Common myeloid progenitor, CD34-positive (primary cell): ENCODE results near the gene SPIB.
"Not testable (repeated sequence)": the region's sequence is repeated elsewhere in the genome, so short reads cannot be mapped to it uniquely, and the experiment has no call there.

ENCODE experiments used
- CTCF ChIA-PET: fragments of 350-600 bp; sonication (Branson Sonifier 250); formaldehyde crosslinking; loops from one replicate; lab custom pipeline; 2021; ENCODE audit warnings: antibody characterized with exemption; lab: Charles Lee
- POLR2A ChIA-PET: fragments of 350-600 bp; sonication (Branson Sonifier 250); formaldehyde crosslinking; loops from one replicate; lab custom pipeline; 2021; ENCODE audit warnings: antibody characterized with exemption; lab: Charles Lee
- DNase-seq, 3 donors: peaks; one replicate each; pipeline versions ENCODE4 v3.0.0 to v3.0.0-alpha.2; 2013
- H3K27ac ChIP-seq, 2 experiments: 1 replicate in 1 of 2; 2 replicates in 1 of 2; pipeline ENCODE4 v1.7.0; 2013; ENCODE audit warnings: inconsistent platforms in 2 of 2, low read length in 2 of 2, mild to moderate bottlenecking in 2 of 2, low read depth in 1 of 2, moderate library complexity in 1 of 2; ENCODE audit not compliant: severe bottlenecking in 2 of 2, insufficient read depth in 1 of 2, poor library complexity in 1 of 2
- H3K27me3 ChIP-seq, 5 experiments: replicated peaks in 2 of 5; 1 replicate in 3 of 5; 2 replicates in 2 of 5; pipeline versions ENCODE4 v1.6.1 to v1.7.0; 2013; ENCODE audit warnings: low read length in 4 of 5, mild to moderate bottlenecking in 2 of 5, moderate library complexity in 2 of 5, inconsistent platforms in 1 of 5; ENCODE audit not compliant: insufficient read depth in 5 of 5, control insufficient read depth in 4 of 5
- H3K36me3 ChIP-seq, 4 experiments: 1 replicate in 2 of 4; 2 replicates in 2 of 4; pipeline versions ENCODE4 v1.6.1 to v1.7.0; 2013; ENCODE audit warnings: low read length in 3 of 4, control low read depth in 1 of 4, mild to moderate bottlenecking in 1 of 4; ENCODE audit not compliant: control insufficient read depth in 4 of 4, insufficient read depth in 4 of 4
- H3K4me1 ChIP-seq, 4 experiments: 1 replicate in 3 of 4; 2 replicates in 1 of 4; pipeline versions ENCODE4 v1.6.1 to v1.7.1; 2013; ENCODE audit warnings: low read length in 3 of 4, mild to moderate bottlenecking in 3 of 4, control low read depth in 1 of 4, inconsistent platforms in 1 of 4, moderate library complexity in 1 of 4; ENCODE audit not compliant: control insufficient read depth in 4 of 4, insufficient read depth in 4 of 4; ENCODE audit errors: control extremely low read depth in 1 of 4
- H3K4me3 ChIP-seq, 7 experiments: 1 replicate in 4 of 7; 2 replicates in 3 of 7; pipeline versions ENCODE4 v1.5.1 to v1.7.0; 2013; ENCODE audit warnings: mild to moderate bottlenecking in 7 of 7, low read length in 6 of 7, moderate library complexity in 6 of 7, inconsistent platforms in 2 of 7, low read depth in 2 of 7, control low read depth in 1 of 7; ENCODE audit not compliant: insufficient read depth in 4 of 7, control insufficient read depth in 1 of 7; ENCODE audit errors: extremely low read depth in 1 of 7
- H3K9me3 ChIP-seq, 5 experiments: 1 replicate in 4 of 5; 2 replicates in 1 of 5; pipeline versions ENCODE4 v1.6.1 to v1.7.1; 2013; ENCODE audit warnings: low read length in 4 of 5, mild to moderate bottlenecking in 2 of 5, inconsistent platforms in 1 of 5, low read depth in 1 of 5, moderate library complexity in 1 of 5; ENCODE audit not compliant: control insufficient read depth in 4 of 5, insufficient read depth in 2 of 5; ENCODE audit errors: control extremely low read depth in 1 of 5
- WGBS: methylation state at CpG from one replicate; pipeline ENCODE4 v1.1.5; 2013; ENCODE audit not compliant: insufficient coverage; 5-methylcytosine and 5-hydroxymethylcytosine counted together

The SPIB gene

DNA sequence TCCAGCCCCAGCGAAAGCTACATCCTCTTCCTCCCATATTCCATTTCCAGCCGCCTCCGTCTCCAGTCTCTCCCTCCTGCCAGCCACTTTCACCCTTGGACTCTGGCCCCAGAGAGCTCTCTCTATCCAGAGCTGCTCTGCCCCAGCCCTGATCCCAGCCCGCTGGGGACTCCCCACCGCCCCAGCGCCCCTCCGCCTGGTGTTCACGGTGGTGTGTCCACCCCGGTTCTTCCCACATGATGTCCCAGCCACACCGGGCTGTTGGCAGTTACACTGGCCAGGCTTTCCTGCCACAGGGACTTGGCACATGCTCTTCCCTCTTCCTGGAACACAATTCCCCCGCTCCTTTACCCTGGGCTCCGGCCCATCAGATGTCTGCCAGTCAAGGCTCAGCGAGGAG is 46.3 kb downstream of the SPIB start:
- DNase-seq: no peak
- WGBS: 91% methylated on average over 13 of the region's 13 CpGs
- no peak overlapping the region for H3K4me3 ChIP-seq
- no peaks in the 10 kb centered on the region for H3K4me1 ChIP-seq
- H3K27ac ChIP-seq: no peak overlapping the region
- peaks cover 0 to 4% (median 1%) of the 10 kb centered on the region in 5 experiments for H3K27me3 ChIP-seq
- no peaks in the 10 kb centered on the region for H3K36me3 ChIP-seq
- ChIA-PET CTCF (interaction anchor here (0.6 to 1.2 kb wide), 3 partner anchors 15 to 96 kb away, joined by 3 read pairs; no protein-coding TSS in a partner anchor), POLR2A (no interaction called here)
- H3K9me3 ChIP-seq: no peaks in the 10 kb centered on the region

DNA sequence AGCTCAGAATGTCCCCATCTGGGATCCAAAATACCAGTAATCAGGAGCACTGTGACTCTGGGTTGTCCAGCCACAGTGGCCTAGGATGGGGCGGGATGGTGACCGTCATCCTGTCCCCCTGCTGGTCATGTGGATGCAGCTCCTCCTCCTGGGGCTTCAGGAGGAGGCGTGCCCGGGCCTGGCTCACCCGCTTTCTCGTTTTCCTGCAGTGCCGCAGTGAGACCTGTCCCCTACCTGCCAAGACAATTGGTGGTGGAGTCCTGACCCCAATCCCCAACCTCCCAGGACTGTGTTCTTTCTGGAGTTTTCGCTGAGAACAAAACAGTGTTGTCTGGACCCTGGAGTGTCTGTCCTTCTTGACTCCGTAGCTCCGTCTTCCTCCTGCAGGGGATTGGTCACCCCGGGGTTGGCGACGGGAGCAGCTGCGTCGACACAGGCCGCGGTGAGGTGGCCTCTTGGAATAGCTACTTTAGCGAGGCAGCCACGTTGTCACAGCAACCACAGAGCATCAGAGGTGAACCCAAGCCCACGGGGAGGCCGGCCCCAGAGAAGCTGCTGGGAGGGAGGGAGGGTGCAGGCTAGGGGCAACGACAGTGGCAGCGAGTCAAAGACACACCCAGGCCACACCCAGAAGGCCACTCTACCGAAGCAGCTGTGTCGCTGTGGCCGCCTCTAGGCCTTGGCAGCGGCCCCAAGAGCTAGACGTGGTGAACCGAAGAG is 47.4 kb downstream of the SPIB start:
- H3K27me3 ChIP-seq: peaks cover 0 to 2% (median 0%) of the 10 kb centered on the region in 5 experiments
- 78% methylated on average over 28 of the region's 29 CpGs for WGBS
- H3K9me3 ChIP-seq: no peaks in the 10 kb centered on the region
- no peak overlapping the region for H3K4me3 ChIP-seq
- peak in 1 of 3 donors; percentile 33 for DNase-seq
- ChIA-PET POLR2A (interaction anchor here (0.7 kb wide), 1 partner anchor 17 kb away, joined by 3 read pairs; no protein-coding TSS in a partner anchor), CTCF (interaction anchor here (0.9 to 1.0 kb wide), 2 partner anchors 9 to 71 kb away, joined by 3 to 5 read pairs; no protein-coding TSS in a partner anchor)
- H3K27ac ChIP-seq: no peak overlapping the region
- no peaks in the 10 kb centered on the region for H3K36me3 ChIP-seq
- no peaks in the 10 kb centered on the region for H3K4me1 ChIP-seq

DNA sequence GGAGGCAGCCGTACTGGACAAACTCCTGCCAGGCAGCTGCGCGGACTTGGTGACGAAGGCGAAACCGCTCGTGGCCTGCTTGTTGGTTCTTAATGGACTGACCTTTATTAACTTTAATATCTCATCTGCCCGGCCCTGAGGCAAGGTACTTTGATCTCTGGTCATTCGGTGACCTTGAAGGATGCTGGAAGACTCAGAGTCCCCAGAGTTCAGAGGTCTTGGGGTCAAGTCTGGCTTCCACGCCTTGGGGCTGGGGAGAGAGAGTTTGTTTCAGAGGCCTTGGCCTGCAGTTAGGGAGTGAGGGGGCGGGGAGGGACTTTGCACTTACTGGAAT is 47.9 kb downstream of the SPIB start:
- Histone ChIP-seq H3K9me3 (no peaks in the 10 kb centered on the region), H3K27me3 (peaks cover 0 to 2% (median 0%) of the 10 kb centered on the region in 5 experiments), H3K36me3 (no peaks in the 10 kb centered on the region), H3K4me3 (no peak overlapping the region), H3K4me1 (no peaks in the 10 kb centered on the region), H3K27ac (no peak overlapping the region)
- ChIA-PET CTCF (interaction anchor here (0.9 to 1.0 kb wide), 2 partner anchors 8 to 70 kb away, joined by 3 to 5 read pairs; no protein-coding TSS in a partner anchor), POLR2A (interaction anchor here (0.7 kb wide), 1 partner anchor 18 kb away, joined by 3 read pairs; no protein-coding TSS in a partner anchor)
- WGBS: 98% methylated on average over 9 of the region's 11 CpGs
- DNase-seq: no peak

DNA sequence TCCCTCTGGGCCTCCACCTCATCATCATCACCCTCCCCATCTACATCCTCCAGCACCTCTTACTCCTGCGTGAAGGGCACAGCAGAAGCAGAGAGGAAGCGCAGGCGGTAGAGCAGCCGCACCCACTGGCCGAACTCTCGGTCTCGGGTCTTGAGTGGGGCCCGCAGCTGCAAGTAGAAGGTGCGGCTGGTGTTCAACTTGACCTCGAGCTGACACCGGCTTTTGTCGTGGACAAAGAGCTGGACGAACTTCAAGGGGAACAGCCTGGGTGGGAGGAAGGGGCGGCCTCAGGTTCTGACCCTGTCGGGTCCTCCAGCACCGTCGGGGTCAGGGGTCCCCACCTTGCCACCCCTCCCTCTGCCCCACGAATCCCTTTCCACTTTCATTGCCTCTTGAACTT is 48.8 kb downstream of the SPIB start:
- Histone ChIP-seq H3K36me3 (no peaks in the 10 kb centered on the region), H3K9me3 (no peaks in the 10 kb centered on the region), H3K27ac (no peak overlapping the region), H3K27me3 (peaks cover 0 to 2% (median 0%) of the 10 kb centered on the region in 5 experiments), H3K4me1 (no peaks in the 10 kb centered on the region), H3K4me3 (no peak overlapping the region)
- ChIA-PET POLR2A (no interaction called here), CTCF (no interaction called here)
- no peak for DNase-seq
- WGBS: 90% methylated on average over 15 of the region's 18 CpGs

DNA sequence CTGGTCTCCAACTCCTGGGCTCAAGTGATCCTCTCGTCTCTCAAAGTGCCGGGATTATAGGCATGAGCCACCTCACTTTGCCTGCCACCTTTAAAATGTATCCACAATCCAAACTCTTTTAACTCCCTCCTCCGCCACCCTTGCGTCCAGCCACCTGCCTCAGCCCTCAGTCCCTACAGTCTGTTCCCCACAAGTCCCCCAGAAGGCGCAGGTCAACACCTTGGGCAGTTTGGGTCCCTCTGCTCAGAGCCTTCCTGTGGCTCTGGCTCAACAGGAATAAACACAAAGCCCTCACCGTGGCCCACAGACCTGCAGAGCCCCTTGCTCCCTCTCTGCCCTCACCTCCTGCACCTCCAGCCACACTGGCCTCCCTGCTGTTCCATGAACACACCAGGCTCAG is 50.1 kb downstream of the SPIB start:
- no peak overlapping the region for H3K27ac ChIP-seq
- ChIA-PET CTCF (no interaction called here), POLR2A (no interaction called here)
- H3K9me3 ChIP-seq: no peaks in the 10 kb centered on the region
- H3K4me3 ChIP-seq: no peak overlapping the region
- no peaks in the 10 kb centered on the region for H3K4me1 ChIP-seq
- 90% methylated on average over 6 of the region's 6 CpGs for WGBS
- DNase-seq: no peak
- peaks cover 0 to 2% (median 0%) of the 10 kb centered on the region in 5 experiments for H3K27me3 ChIP-seq
- no peaks in the 10 kb centered on the region for H3K36me3 ChIP-seq

DNA sequence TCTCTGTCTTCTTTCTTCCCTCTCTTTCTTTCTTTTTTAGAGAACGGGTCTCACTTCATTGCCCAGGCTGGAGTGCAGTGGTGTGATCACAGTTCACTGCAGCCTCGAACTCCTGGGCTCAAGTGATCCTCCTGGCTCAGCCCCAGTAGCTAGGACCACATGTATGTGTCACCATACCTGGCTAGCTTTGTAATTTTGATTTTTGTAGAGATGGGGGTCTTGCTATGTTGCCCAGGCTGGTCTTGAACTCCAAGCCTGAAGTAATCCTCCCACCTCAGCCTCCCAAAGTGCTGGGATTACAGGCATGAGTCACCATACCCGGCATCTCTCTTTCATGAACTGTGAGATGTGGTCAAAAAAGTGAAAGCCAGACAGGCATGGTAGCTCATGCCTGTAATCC is 54.6 kb downstream of the SPIB start:
- H3K27ac ChIP-seq, H3K9me3 ChIP-seq, H3K36me3 ChIP-seq, DNase-seq, POLR2A ChIA-PET, H3K27me3 ChIP-seq, H3K4me3 ChIP-seq: not testable (repeated sequence)
- CTCF ChIA-PET: interaction anchor here (0.6 to 1.1 kb wide), 3 partner anchors 9 to 96 kb away, joined by 3 read pairs; no protein-coding TSS in a partner anchor
- 73% methylated on average over 3 of the region's 3 CpGs for WGBS
- H3K4me1 ChIP-seq: peaks cover 0 to 16% (median 11%) of the 10 kb centered on the region in 4 experiments

DNA sequence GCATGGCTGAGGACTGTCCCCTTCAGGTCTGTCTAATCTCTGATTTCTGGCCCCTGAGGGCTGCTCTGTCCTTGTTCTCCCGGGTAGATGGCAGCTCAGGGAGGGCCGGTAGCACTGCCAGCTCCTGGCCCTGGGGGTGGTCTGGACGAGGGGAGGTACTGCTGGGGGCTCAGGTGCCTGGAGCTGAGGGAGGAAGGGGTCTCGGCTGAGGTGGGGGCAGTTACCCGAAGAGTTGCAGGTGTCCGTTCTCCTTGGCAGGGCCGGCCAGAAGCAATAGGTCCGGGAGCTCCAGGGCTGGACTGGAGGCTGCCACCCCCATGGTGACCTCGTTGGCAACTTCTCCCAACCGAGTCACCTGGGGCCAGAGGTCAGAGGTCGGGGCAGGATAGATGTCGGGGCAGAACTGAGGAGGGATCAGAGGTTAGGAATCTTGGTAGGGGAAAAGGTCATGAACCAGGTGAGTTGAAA is 56.4 kb downstream of the SPIB start:
- Histone ChIP-seq H3K27me3 (no peaks in the 10 kb centered on the region), H3K36me3 (peaks cover 5 to 25% (median 19%) of the 10 kb centered on the region in 4 experiments), H3K9me3 (peaks cover 0 to 7% (median 0%) of the 10 kb centered on the region in 5 experiments), H3K27ac (no peak overlapping the region), H3K4me1 (peaks cover 0 to 16% (median 11%) of the 10 kb centered on the region in 4 experiments), H3K4me3 (no peak overlapping the region)
- no peak for DNase-seq
- ChIA-PET CTCF (interaction anchor here (1.1 to 1.3 kb wide), 2 partner anchors 9 to 12 kb away, joined by 4 to 5 read pairs; no protein-coding TSS in a partner anchor), POLR2A (interaction anchor here (0.6 kb wide), 1 partner anchor 98 kb away, joined by 3 read pairs; no protein-coding TSS in a partner anchor)
- 90% methylated on average over 11 of the region's 12 CpGs for WGBS
